IMR-90 (cell line): ENCODE results near the gene HOMEZ.

Source experiments
- CTCF ChIP-seq: conservative IDR thresholded peaks from 2 replicates; pipeline ENCODE4 v1.5.1; 2012; ENCODE audit warnings: mild to moderate bottlenecking, low read depth, low read length, improper control_type of control experiment
- POLR2A ChIP-seq: IDR thresholded peaks from 2 replicates; pipeline ENCODE4 v1.6.1; 2012; ENCODE audit warnings: mild to moderate bottlenecking, low read depth, low read length
- RCOR1 ChIP-seq: IDR thresholded peaks from 2 replicates; pipeline ENCODE4 v1.6.1; 2012; ENCODE audit warnings: mild to moderate bottlenecking, low read length, improper control_type of control experiment; ENCODE audit not compliant: insufficient replicate concordance

GRCh38 chr14:23242076-23242475, 43.9 kb downstream of the HOMEZ start:
- TF ChIP-seq POLR2A: no peak
- TF ChIP-seq CTCF: no peak
- TF ChIP-seq RCOR1: no peak
